ENCODE data around the gene MAPK4.
"Not testable (repeated sequence)": the region's sequence is repeated elsewhere in the genome, so short reads cannot be mapped to it uniquely, and the experiment has no call there.

MAPK4 gene

DNA sequence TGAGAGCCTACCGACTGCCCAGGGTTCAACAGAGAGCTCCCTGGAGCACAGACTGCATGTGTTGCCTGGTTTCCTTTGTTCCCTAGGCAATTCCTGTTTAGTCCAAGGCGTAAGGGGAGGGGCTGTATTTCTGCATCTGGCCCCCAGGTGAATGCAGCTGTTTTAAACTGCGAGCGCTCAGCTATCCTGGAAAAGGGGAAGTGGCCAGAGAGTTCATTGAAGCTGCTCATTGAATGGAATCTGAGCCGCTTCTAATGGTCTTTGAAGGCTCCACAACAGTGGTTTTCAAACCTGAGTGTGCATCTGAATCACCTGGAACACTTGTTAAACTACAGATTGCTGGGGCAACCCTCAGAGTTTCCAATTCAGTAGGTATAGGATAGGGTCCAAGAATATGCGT lies 18.1 kb downstream of the MAPK4 start:
- DNase-seq, result no peak

- DNase-seq, result no peak
Measured at GRCh38 chr18:50578651-50579050, 18.8 kb downstream of the MAPK4 start.

DNA sequence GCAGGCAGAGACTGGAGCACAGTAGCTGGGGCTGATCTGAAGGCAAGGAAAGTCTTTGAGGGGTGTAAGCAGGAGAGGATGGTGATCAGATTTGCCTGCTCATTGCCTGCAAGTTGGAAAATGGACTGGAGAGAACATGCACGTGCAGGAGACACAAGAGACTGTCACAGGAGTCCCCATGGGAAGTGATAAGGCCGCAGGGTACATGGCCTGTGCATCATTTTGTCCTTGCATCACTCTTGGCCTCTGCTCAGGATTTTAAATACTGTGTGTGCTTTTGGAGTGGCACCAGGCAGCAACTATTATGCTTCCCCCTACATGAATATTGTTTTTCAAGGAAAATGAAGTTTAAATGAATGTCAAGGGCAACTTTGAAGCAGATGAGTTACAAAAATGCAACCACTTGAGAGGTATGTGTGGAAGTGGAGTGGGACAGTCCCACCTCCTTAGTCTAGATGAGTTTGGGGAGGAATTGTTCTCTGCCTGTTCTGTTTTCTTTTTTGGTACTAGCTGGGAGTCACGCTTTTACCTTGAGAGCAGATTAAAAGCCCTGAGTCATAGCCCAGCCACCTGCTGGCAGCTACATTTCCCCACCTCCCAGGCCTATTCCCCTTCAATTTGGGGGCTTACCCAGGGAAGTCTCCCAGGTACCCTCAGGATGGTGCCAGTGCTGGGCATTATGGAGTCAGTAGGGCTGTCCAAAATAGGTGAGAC lies 19.3 kb downstream of the MAPK4 start:
- DNase-seq, result no peak

- DNase-seq, result no peak
Measured at GRCh38 chr18:50581517-50581916, 21.6 kb downstream of the MAPK4 start.

DNA sequence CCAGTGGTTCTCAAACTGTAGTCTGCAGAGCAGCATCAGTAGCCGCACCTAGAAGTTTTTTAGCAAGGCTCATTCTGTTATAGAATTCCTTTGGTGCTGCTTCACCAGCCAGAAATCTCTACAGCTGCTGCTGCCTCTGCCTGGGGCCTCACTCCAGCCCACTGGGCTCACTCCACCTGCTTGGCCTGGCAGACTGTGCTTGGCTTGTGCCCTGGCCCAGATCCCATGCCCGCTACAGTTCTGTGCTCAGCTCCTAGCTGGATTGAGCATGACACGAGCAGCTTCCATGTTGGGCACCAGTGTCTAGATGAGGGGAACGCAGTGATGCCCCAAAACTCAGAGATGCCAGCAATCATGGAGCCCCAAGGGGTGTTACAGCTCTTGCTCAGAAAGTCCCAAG lies 22.6 kb downstream of the MAPK4 start:
- DNase-seq, result no peak

GRCh38 chr18:50586710-50587109 lies 26.8 kb downstream of the MAPK4 start:
- DNase-seq, result no peak

- DNase-seq, result no peak
Measured at GRCh38 chr18:50590593-50590992, 30.7 kb downstream of the MAPK4 start.

DNA sequence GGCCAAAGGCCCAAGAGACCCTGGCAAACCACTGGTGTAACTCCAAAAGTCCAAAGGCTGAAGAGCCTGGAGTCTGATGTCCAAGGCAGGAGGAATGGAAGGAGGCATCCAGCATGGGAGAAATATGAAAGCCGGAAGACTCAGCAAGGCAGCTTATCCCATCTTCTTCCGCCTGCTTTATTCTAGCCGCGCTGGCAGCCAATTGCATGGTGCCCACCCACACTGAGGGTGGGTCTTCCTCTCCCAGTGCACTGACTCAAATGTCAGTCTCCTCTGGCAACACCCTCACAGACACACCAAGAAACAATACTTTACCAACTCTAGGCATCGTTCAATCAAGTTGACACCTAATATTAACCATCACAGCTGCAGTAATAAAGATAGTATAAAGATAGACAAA lies 34.1 kb downstream of the MAPK4 start:
- no peak for DNase-seq

DNA sequence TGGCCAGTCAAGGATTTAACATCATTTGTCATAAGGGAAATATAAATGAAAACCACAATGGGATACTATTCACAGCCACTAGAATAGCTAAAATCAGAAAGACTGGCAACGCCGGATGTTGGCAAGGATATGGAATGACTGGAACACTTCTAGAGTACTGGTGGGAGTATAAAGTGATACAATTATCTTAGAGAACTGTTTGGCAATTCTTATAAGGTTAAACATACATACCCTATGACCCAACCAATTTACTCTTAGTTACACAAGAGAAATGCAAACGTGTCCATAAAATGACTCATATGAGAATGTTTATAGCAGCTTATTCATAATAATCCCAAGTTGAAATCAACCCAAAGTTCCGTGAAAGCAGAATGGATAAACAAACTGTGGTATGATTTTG lies 35.1 kb downstream of the MAPK4 start:
- DNase-seq, result no peak

DNA sequence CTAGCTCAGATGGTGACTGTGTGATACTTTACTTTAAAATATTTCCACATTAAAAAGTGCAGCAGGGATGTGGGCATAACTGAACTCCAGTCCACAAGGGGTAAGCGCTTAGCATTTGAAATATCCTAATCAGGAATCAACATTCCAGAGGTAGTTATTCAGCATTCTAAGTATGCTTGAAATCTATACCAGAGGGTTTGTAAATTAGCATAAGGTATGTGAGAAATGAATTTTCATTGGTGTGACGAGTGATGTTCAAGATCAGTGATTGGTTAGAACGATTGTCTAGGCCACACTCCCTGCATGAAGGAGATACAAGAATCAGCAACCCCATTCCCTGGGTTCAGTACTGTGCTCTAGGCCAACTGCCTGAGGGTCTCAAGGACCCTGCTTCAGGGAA lies 42.6 kb downstream of the MAPK4 start:
- DNase-seq, result no peak

DNA sequence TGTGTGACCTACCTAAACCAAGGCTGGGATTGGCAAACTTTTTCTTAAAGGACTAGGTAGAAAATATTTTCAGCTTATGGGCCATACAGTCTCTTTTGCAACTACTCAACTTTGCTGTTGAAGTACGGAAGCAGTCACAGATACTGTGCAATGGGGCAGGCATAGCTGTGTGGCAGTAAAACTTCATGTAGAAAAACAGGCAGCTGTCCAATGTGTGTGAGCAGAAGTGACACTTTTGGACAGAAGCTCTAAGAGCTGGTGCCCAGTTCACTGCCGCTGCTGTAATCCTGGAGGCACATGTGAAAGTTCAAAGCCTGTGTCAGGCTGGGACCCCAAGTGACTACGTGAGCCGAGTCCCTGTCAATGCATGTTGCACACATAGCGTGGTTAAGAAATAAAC lies 46.7 kb downstream of the MAPK4 start:
- DNase-seq, result no peak

DNA sequence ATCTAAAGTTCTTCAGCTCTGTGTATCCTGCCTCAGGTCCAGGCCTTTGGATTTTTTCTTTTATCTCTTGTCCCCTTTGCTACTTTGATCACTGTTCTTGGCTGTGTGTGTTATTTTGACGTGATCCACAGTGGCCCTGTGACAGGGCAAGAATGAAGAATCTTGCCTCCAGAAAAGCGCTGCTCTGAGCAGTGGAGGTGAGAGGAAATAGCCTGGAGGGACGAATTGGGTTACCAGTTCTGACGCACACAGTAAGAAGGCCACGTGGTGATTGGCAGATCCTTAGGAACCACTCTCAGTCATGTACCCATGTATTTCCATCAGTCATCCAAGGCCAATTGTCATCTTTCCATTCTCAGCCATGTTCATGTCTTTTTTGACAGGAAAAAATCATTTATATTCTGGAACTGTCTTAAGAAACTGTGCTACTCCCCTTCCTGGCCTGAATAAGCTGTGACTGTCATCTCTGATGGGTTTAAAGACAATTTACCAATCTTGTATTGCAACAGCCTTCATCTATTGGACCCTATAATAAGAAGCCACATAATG lies 47.6 kb downstream of the MAPK4 start:
- DNase-seq, result no peak

DNA sequence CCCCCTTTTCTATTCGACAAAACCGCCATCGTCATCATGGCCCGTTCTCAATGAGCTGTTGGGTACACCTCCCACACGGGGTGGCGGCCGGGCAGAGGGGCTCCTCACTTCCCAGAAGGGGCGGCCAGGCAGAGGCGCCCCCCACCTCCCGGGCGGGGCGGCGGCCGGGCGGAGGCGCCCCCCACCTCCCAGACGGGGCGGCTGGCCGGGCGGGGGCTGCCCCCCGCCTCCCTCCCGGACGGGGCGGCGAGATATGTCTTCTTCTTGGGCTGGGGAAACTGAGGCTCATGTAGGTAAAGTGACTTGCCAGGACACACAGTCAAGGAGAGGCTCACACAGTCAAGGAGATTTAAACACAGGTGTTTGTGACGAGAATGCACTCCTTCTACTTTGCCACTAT lies 49.3 kb downstream of the MAPK4 start:
- not testable (repeated sequence) for DNase-seq

DNA sequence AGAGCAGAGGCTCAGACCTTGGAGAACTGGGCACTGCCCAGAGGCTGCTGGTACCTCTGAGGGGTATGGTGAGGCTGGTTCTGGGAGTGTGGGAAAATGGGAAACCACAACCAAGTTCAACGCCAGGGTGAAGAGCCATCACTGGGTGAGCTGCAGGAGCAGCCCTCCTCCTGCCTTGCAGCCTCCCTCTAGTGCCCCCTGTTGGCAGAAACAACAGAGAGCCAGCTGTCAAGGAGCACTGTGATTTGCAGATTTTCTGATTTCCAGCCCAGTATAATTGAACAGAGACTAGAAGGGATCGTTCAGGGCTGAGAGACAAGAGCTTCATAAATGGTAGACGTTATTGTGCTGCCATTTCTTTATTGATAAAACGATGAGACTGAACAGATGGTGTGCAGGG lies 50.5 kb downstream of the MAPK4 start:
- DNase-seq, result no peak

DNA sequence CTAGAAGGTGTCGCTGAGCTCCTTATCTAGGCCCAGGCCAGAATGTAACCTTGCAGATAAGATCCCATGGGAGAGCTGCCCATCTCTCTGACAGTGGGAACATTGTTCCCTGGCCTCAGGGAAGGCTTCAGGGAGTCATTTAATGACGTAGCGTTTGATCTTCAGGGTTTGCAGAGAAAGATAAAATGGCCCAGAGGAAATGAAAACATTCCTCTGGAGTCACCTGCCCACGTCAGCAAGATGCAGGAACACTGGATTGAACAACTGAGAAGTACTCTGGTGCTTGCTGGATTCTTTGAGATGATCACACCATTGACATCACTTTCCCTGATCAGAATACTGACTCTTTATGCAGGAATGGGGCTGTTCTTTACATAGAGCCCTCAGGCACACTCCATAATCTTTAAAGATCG lies 51.6 kb downstream of the MAPK4 start:
- DNase-seq, result no peak

DNA sequence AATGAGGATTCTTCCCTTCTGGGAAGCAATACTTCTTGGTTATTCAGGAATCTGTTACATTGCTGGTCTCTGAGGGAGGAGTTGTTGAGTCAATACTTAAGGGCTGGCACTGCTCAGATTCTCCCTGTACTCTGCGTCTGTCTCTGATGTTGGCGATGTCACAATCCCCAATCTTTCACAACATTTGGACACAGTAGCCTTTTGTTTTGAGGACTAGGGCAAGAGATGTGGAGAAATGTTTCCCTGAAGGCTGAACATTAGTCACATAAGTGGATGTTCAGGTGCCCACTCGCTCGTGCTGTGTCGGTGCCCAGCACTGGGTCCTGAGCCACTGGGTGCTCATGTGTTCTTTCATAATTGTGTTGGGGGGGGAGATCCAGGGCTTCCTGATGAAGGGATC lies 55.0 kb downstream of the MAPK4 start:
- no peak for DNase-seq

DNA sequence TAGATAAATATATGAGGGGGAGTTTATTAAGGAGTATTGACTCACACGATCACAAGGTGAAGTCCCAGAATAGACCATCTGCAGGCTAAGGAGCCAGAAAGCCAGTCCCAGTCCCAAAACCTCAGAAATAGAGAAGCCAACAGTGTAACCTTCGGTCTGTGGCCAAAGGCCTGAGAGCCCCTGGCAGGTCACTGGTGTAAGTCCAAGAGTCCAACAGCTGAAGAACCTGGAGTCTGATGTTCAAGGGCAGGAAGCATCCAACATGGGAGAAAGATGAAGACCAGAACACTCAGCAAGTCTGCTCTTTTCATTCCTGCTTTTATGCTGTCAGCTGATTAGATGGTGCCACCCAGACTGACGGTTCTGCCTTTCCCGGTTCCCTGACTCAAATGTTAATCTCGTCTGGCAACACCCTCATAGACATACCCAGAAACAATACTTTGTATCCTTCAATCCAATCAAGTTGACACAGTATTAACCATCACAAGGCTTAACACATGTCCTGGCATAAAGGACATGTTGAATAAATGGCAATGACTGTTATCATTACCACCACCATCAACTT lies 56.7 kb downstream of the MAPK4 start:
- no peak for DNase-seq

DNA sequence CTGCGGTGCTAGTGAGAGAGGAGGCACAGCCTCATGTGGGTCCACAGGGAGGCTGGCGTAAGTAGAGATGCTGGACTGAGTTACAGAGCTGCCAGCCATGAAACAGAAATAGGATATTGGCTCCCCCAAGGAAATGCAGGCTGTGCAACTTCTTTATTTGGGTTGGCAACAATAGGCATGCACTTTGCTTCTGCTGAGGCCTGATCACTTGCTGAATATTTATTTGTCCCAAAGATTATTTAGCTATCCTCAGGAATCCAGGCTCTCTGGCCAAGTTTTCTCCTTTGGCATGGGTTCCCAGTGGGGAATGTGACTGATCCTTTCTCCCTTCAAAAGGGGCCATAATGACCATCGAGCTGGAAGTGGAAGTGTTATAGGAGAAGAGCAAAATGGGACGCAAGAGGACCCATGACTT lies 60.0 kb downstream of the MAPK4 start:
- no peak for DNase-seq

GRCh38 chr18:50620319-50620718 lies 60.4 kb downstream of the MAPK4 start:
- DNase-seq, result no peak

- no peak for DNase-seq
Measured at GRCh38 chr18:50621366-50621765, 61.5 kb downstream of the MAPK4 start.

DNA sequence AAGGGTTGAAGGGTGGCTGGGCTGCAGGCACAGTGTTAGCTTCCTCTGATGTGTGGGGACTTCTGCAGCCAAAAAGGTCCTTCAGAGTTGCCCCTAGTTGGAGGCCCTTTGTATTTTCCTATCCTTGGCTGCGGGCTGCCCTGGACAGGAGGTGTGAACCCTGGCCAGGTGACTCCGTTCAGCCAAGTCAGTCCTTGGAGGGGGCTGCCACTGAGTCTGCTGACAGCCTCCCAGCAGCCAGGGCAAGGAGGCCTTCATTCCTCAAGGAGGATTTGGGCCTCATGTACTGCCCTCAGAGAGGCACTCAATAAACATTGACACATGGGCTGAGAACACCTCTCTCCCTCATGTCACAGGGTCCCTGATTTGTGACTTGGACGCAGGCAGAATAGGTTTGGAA lies 62.4 kb downstream of the MAPK4 start:
- DNase-seq, result no peak

- no peak for DNase-seq
Measured at GRCh38 chr18:50622865-50623393, 63.0 kb downstream of the MAPK4 start.

- no peak for DNase-seq
Measured at GRCh38 chr18:50623694-50624352, 63.9 kb downstream of the MAPK4 start.

DNA sequence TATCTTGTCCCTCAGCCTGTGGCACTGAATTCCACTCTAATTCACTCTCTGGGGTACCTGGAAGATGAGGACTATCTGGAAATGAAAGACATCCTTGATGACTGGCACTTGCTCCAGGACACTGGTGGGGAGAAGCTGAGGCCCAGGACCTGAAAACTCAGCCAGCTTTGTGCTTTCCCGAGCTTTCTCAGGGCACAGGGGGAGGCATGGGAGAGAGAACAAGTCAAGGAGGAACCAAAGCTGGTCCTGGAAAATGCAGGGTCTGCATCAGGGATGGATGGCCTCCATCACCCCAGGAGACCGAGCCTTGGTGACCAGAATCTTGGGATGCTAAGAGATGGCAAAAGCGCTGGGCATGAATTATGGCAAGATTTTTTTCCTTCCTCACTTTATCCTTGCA lies 65.1 kb downstream of the MAPK4 start:
- DNase-seq, result no peak

Measured in stimulated activated CD4-positive, alpha-beta T cell treated with anti-CD3 and anti-CD28 coated beads, Interleukin-12 subunit alpha, Interleukin-12 subunit beta, amount 100 ng/mL, for 4 hours (primary cell).